ENCODE results near the gene TDRD9. TPM values are rescaled to one million over a fixed set of nuclear protein-coding genes. Genes with fewer than 3 reads are reported as not detected.

TDRD9 gene
- total RNA-seq, 6 donors from 2014 or later, result 3.1 to 7.9 (median 5.1) TPM

DNA sequence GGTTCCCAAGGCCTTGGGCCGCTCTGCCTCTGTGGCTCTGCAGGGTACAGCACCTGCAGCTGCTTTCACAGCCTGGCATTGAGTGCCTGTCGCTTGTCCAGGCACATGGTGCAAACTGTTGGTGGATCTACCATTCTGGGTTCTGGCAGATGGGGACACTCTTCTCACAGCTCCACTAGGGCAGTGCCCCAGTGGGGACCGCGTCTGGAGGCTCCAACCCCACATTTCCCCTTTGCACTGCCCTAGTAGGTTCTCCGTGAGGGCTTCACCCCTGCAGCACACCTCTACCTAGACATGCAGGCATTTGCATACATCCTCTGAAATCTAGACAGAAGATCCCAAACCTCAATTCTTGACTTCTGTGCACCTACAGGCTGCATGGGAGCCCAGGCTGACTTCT, 138.0 kb downstream of the TDRD9 start:
- H3K36me3 ChIP-seq, result no peaks in the 10 kb centered on the region
- H3K4me1 ChIP-seq, result no peaks in the 10 kb centered on the region
- ATAC-seq (ENCODE audit: low FRiP score in 2 of 2) (no peak), DNase-seq (no peak)
- 85% methylated on average over 5 of the region's 5 CpGs; no CpG with 5 or more reads in 1 of the 2 donors for WGBS, 2 donors
- H3K4me3 ChIP-seq, result no peak overlapping the region
- TF ChIP-seq POLR2AphosphoS5 (IDR thresholded peaks at IDR 0.05) (no peak), POLR2A (IDR thresholded peaks at IDR 0.05) (no peak), EP300 (IDR thresholded peaks at IDR 0.05) (no peak)
- TF ChIP-seq, protein P1, sequence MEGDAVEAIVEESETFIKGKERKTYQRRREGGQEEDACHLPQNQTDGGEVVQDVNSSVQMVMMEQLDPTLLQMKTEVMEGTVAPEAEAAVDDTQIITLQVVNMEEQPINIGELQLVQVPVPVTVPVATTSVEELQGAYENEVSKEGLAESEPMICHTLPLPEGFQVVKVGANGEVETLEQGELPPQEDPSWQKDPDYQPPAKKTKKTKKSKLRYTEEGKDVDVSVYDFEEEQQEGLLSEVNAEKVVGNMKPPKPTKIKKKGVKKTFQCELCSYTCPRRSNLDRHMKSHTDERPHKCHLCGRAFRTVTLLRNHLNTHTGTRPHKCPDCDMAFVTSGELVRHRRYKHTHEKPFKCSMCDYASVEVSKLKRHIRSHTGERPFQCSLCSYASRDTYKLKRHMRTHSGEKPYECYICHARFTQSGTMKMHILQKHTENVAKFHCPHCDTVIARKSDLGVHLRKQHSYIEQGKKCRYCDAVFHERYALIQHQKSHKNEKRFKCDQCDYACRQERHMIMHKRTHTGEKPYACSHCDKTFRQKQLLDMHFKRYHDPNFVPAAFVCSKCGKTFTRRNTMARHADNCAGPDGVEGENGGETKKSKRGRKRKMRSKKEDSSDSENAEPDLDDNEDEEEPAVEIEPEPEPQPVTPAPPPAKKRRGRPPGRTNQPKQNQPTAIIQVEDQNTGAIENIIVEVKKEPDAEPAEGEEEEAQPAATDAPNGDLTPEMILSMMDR (IDR thresholded peaks at IDR 0.05), result no peak
- peaks cover 4 to 13% (median 10%) of the 10 kb centered on the region in 4 donors for H3K9me3 ChIP-seq
- no peak overlapping the region for H3K27ac ChIP-seq
- H3K27me3 ChIP-seq, result no peaks in the 10 kb centered on the region

DNA sequence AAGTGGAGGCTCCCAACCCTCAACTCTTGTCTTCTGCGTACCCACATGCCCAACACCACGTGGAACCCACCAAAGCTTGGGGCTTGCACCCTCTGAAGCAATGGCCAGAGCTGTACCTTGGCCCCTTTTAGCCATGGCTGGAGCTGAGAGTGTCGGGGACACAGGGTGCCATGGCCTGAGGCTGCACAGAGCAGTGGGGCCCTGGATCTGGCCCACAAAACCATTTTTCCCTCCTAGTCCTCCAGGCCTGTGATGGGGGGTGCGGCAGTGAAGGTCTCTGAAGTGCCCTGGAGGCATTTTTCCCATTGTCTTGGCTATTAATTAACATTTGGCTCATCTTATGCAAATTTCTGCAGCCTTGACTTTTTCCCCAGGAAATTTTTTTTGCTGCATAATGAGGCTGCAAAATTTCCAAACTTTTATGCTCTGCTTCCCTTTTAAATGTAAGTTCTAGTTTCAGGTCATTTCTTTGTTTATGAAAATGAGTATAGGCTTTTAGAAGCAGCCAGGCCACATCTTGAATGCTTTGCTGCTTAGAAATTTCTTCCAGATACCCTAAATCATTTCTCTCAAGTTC, 138.6 kb downstream of the TDRD9 start:
- WGBS, 2 donors, result 78 to 79% methylated on average over 3 to 4 of the region's 4 CpGs
- H3K36me3 ChIP-seq, result no peaks in the 10 kb centered on the region
- H3K27me3 ChIP-seq, result no peaks in the 10 kb centered on the region
- no peak overlapping the region for H3K4me3 ChIP-seq
- H3K9me3 ChIP-seq, result peaks cover 4 to 13% (median 10%) of the 10 kb centered on the region in 4 donors
- ATAC-seq (ENCODE audit: low FRiP score in 2 of 2), result no peak
- H3K27ac ChIP-seq, result no peak overlapping the region
- no peaks in the 10 kb centered on the region for H3K4me1 ChIP-seq
- DNase-seq, result no peak
- TF ChIP-seq POLR2AphosphoS5 (IDR thresholded peaks at IDR 0.05), result no peak
- TF ChIP-seq, protein P1 (IDR thresholded peaks at IDR 0.05), result no peak
- no peak for TF ChIP-seq EP300 (IDR thresholded peaks at IDR 0.05)
- no peak for TF ChIP-seq POLR2A (IDR thresholded peaks at IDR 0.05)

DNA sequence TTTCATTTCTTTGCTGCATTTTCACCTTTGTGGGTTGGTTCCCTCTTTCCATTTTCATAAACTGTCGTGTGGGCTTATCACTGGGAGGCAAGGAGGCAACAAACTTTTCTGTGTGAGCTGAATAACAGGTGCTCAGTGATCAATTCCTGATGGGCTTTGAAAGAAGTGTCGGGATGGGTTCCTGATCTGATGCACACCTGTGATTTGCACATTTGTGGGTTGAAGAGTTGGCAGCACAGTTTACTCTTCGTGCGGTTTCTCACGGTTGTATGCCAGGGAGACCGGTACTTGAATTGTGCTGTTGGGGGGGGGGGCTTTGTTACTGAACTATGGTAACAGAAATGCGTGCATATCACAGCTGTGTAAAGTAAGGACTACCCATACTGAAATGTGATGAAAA, 141.3 kb downstream of the TDRD9 start:
- TF ChIP-seq, protein P1 (IDR thresholded peaks at IDR 0.05), result no peak
- TF ChIP-seq EP300 (IDR thresholded peaks at IDR 0.05), result no peak
- no peak for TF ChIP-seq POLR2A (IDR thresholded peaks at IDR 0.05)
- ATAC-seq (ENCODE audit: low FRiP score in 2 of 2) (no peak), DNase-seq (no peak)
- WGBS, 2 donors, result 81 to 85% methylated on average over 7 of the region's 7 CpGs
- Histone ChIP-seq H3K4me3 (no peak overlapping the region), H3K36me3 (no peaks in the 10 kb centered on the region), H3K27ac (no peak overlapping the region), H3K9me3 (peaks cover 4 to 18% (median 11%) of the 10 kb centered on the region in 4 donors), H3K27me3 (no peaks in the 10 kb centered on the region), H3K4me1 (no peaks in the 10 kb centered on the region)

DNA sequence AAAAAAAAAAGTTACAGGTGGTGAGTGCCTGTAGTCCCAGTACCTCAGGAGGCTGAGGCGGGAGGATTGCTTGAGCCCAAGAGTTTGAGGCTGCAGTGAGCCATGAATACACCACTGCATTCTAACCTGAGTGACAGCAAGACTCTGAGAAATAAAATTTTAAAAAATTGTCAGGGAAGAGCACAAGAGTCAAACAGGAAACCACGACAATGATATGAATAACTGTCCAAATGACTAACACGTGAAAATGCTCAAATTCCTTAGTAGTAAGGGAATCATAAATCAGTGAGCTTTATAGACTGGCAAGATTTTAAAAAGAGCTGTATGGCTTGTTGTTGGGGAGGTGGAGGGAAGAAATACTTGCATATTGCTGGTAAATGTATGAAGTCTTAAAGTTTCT, 144.3 kb downstream of the TDRD9 start:
- no peak for TF ChIP-seq POLR2A (IDR thresholded peaks at IDR 0.05)
- TF ChIP-seq, protein P1 (IDR thresholded peaks at IDR 0.05), result no peak
- TF ChIP-seq POLR2AphosphoS5 (IDR thresholded peaks at IDR 0.05), result no peak
- TF ChIP-seq EP300 (IDR thresholded peaks at IDR 0.05), result no peak
- H3K4me3 ChIP-seq, result no peak overlapping the region
- WGBS, 2 donors, result 68 to 73% methylated on average over 3 of the region's 3 CpGs
- H3K27ac ChIP-seq, result no peak overlapping the region
- no peaks in the 10 kb centered on the region for H3K4me1 ChIP-seq
- DNase-seq (no peak), ATAC-seq (ENCODE audit: low FRiP score in 2 of 2) (no peak)
- H3K36me3 ChIP-seq, result no peaks in the 10 kb centered on the region
- H3K9me3 ChIP-seq, result peaks cover 0 to 8% (median 0%) of the 10 kb centered on the region in 4 donors
- H3K27me3 ChIP-seq, result no peaks in the 10 kb centered on the region

DNA sequence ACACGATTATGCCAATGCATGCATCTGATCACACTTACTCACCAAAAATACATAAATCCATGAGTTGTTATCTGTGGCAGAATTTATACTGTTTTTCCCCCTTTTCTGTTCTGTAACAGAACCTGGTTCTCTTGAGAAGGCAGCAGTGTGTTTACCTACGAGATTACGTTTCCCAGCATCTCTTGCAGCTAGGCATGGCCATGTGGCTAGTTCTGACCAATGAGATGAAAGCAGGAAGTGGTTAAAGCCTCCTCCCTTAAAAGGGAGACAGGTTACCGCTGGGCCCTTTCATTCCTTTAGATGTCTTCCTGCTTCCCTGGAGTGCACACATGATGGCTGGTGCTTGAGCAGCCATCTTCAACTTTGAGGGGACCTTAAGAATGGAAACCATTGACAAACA, 145.5 kb downstream of the TDRD9 start:
- ATAC-seq (ENCODE audit: low FRiP score in 2 of 2) (no peak), DNase-seq (no peak)
- WGBS, 2 donors, result 63 to 68% methylated on average over 4 of the region's 4 CpGs
- H3K4me3 ChIP-seq, result no peak overlapping the region
- no peak overlapping the region for H3K27ac ChIP-seq
- H3K9me3 ChIP-seq, result peaks cover 0 to 8% (median 0%) of the 10 kb centered on the region in 4 donors
- TF ChIP-seq EP300 (IDR thresholded peaks at IDR 0.05), result no peak
- TF ChIP-seq, protein P1 (IDR thresholded peaks at IDR 0.05), result no peak
- no peak for TF ChIP-seq POLR2AphosphoS5 (IDR thresholded peaks at IDR 0.05)
- TF ChIP-seq POLR2A (IDR thresholded peaks at IDR 0.05), result no peak
- no peaks in the 10 kb centered on the region for H3K36me3 ChIP-seq
- no peaks in the 10 kb centered on the region for H3K27me3 ChIP-seq
- peaks cover 0 to 2% (median 0%) of the 10 kb centered on the region in 4 donors for H3K4me1 ChIP-seq
